Measurements from ENCODE around the gene MEGF8. TPM values are rescaled to one million over a fixed set of nuclear protein-coding genes. Genes with fewer than 3 reads are reported as not detected.

MEGF8 gene
- total and polyA plus RNA-seq, 2 of the 13 experiments (the other 11 are each of a cell fraction or from before 2014, with no cell fraction given), result 4.0 to 8.8 TPM

DNA sequence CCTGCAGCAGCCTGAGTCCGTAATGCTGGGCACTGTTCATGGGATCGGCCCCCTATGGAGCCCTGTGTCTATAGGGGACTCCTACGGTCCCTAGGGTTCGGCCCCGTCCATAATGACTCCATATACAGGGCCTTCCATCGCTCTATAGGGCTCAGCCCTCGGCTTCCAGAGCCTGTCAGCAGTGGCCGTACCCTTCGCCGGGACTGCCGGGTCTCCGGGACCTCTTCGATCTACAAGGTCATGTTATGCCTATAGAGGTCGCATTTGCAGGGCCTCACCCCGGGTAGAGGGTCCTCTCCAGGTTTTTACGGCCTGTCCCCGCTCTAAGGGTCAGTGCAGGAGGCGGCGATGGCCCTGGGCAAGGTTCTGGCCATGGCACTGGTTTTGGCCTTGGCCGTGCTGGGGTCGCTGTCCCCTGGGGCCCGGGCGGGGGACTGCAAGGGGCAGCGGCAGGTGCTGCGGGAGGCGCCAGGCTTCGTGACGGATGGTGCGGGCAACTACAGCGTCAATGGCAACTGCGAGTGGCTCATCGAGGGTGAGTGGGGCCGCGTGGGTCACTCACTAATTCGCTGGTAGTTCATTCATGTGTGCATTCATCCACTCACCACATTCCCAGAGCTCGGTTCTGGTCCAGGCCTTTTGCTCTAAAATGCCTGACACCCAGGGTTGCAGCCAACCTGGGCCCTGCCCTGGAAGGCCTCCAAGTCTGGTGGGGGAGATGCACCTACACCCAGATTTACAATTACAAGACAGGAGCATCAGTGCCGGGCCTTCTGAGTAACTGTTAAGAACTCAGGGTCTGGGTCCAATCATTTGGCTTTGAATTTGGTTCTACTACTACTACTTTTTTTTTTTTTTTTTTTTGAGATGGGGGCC lies 699 bp downstream of the MEGF8 start (continued):
- TF ChIP-seq RARG (CRISPR knock-in tag; IDR thresholded peaks at IDR 0.05; ENCODE audit: low read depth) (0 out of 2 replicates have a peak, but pooled peaks have one; percentile 44), MAFF (IDR thresholded peaks at IDR 0.05; ENCODE audit: low read depth, low read length) (no peak), ZNF780A (CRISPR knock-in tag; IDR thresholded peaks at IDR 0.05) (no peak), ZNF710 (CRISPR knock-in tag; IDR thresholded peaks at IDR 0.05; ENCODE audit: borderline replicate concordance) (0 out of 2 replicates have a peak, but pooled peaks have one; percentile 18), ZNF747 (CRISPR knock-in tag; IDR thresholded peaks at IDR 0.05; ENCODE audit: borderline replicate concordance) (0 out of 2 replicates have a peak, but pooled peaks have one; percentile 10), NR2F6 (IDR thresholded peaks at IDR 0.05) (no peak), NR2F6 (CRISPR knock-in tag; IDR thresholded peaks at IDR 0.05) (no peak), CEBPB (IDR thresholded peaks at IDR 0.05; ENCODE audit: borderline replicate concordance, low read depth, low read length) (no peak), MBD4 (IDR thresholded peaks at IDR 0.05; ENCODE audit: borderline replicate concordance, low read length) (no peak), RBAK (CRISPR knock-in tag; IDR thresholded peaks at IDR 0.05) (no peak), KLF13 (CRISPR knock-in tag; IDR thresholded peaks at IDR 0.05) (no peak), ZNF850 (CRISPR knock-in tag; conservative IDR thresholded peaks at IDR 0.05) (no peak), HIVEP1 (CRISPR knock-in tag; IDR thresholded peaks at IDR 0.05) (0 out of 2 replicates have a peak, but pooled peaks have one; percentile 10), KDM1A (CRISPR knock-in tag; IDR thresholded peaks at IDR 0.05) (no peak), NFATC3 (CRISPR knock-in tag; IDR thresholded peaks at IDR 0.05) (no peak), ZNF326 (CRISPR knock-in tag; IDR thresholded peaks at IDR 0.05; ENCODE audit: borderline replicate concordance) (no peak), GATAD2A (CRISPR knock-in tag; IDR thresholded peaks at IDR 0.05) (0 out of 2 replicates have a peak, but pooled peaks have one; percentile 11), HOMEZ (CRISPR knock-in tag; IDR thresholded peaks at IDR 0.05; ENCODE audit: low read depth) (no peak)
- TF ChIP-seq, protein P1, sequence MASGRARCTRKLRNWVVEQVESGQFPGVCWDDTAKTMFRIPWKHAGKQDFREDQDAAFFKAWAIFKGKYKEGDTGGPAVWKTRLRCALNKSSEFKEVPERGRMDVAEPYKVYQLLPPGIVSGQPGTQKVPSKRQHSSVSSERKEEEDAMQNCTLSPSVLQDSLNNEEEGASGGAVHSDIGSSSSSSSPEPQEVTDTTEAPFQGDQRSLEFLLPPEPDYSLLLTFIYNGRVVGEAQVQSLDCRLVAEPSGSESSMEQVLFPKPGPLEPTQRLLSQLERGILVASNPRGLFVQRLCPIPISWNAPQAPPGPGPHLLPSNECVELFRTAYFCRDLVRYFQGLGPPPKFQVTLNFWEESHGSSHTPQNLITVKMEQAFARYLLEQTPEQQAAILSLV (CRISPR knock-in tag; IDR thresholded peaks at IDR 0.05; ENCODE audit: borderline replicate concordance), result no peak
- TF ChIP-seq, protein P2, sequence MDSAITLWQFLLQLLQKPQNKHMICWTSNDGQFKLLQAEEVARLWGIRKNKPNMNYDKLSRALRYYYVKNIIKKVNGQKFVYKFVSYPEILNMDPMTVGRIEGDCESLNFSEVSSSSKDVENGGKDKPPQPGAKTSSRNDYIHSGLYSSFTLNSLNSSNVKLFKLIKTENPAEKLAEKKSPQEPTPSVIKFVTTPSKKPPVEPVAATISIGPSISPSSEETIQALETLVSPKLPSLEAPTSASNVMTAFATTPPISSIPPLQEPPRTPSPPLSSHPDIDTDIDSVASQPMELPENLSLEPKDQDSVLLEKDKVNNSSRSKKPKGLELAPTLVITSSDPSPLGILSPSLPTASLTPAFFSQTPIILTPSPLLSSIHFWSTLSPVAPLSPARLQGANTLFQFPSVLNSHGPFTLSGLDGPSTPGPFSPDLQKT (CRISPR knock-in tag; IDR thresholded peaks at IDR 0.05; ENCODE audit: borderline replicate concordance), result 0 out of 2 replicates have a peak, but pooled peaks have one; percentile 17
- TF ChIP-seq, protein P3, sequence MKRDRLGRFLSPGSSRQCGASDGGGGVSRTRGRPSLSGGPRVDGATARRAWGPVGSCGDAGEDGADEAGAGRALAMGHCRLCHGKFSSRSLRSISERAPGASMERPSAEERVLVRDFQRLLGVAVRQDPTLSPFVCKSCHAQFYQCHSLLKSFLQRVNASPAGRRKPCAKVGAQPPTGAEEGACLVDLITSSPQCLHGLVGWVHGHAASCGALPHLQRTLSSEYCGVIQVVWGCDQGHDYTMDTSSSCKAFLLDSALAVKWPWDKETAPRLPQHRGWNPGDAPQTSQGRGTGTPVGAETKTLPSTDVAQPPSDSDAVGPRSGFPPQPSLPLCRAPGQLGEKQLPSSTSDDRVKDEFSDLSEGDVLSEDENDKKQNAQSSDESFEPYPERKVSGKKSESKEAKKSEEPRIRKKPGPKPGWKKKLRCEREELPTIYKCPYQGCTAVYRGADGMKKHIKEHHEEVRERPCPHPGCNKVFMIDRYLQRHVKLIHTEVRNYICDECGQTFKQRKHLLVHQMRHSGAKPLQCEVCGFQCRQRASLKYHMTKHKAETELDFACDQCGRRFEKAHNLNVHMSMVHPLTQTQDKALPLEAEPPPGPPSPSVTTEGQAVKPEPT (CRISPR knock-in tag; IDR thresholded peaks at IDR 0.05; ENCODE audit: low read depth), result 0 out of 2 replicates have a peak, but pooled peaks have one; percentile 22
- TF ChIP-seq, protein P4, sequence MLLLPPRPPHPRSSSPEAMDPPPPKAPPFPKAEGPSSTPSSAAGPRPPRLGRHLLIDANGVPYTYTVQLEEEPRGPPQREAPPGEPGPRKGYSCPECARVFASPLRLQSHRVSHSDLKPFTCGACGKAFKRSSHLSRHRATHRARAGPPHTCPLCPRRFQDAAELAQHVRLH (CRISPR knock-in tag; IDR thresholded peaks at IDR 0.05; ENCODE audit: borderline replicate concordance, low read depth), result no peak
